EL (cell line): ENCODE data around the gene BTBD9.

Experiments used
- DNase-seq: peaks from one replicate; pipeline ENCODE4 v3.0.0-alpha.2; 2016

The BTBD9 gene

DNA sequence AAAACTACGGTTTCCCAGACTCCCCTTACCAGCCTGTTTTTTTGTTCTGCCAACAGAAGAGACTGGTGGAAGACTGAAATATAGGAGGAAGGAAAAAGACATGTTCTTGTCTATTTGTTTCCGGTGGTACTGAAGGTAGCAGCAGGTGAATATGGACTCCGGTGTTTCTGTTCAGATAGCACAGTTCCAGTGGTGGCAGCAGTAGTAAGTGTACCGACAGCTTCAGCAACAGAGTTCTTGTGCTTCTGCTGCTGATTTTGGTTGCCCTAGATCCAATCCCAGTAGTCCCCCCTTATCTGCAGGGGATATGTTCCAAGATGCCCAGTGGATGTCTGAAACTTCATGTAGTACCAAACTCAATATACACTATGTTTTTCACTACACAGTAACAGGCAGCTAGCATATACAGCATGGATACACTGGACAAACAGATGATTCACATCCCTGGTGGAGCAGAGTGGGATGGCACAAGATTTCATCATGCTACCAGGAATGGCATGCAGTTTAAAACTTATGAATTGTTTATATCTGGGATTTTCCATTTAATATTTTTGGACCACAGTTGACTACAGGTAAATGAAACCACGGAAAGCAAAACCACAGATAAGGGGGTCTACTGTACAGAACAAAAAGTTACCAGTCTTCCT is 301.8 kb downstream of the BTBD9 start:
- peak; percentile 78 for DNase-seq

- no peak for DNase-seq
Measured at GRCh38 chr6:38336922-38337321, 302.8 kb downstream of the BTBD9 start.

DNA sequence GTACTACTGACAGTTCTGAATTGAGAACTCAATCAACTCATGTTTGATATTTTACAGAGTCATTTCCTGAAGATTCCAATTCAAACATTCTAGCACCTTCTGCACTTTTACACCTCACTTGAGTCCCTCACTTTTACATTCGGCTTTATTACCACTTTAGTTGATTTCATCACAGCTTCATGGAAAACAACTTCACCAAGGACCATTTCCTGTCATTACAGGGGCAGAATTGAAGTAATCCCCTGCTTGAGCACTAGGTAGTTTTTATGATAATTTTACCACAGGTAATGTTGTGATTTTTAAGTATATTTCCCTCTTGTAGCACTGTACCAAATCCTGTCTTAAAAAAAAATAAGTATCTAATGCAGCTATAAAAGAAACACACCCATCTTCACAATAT is 312.9 kb downstream of the BTBD9 start:
- no peak for DNase-seq

- DNase-seq: no peak
Measured at GRCh38 chr6:38323216-38323615, 316.5 kb downstream of the BTBD9 start.

DNA sequence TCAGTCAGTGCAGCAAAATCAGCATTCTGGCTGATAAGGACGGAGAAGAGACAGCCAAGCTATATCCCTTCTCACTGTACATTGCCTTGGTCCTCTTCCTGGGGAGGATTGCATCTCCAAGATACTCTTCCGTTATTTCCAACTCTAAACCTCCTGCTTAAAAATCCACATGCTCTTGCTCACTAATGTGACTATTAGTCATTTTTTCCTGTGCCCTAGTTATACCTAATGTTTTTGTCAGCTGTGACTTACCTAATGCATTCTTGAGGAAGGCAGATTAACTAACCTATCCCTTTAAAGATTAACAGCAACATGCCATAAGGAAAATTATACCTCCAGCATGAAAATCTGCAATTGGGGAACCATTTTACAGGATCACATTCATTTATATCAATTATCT is 317.6 kb downstream of the BTBD9 start:
- no peak for DNase-seq

GRCh38 chr6:38320843-38321242 is 318.9 kb downstream of the BTBD9 start:
- DNase-seq: no peak

- DNase-seq: no peak
Measured at GRCh38 chr6:38320358-38320757, 319.4 kb downstream of the BTBD9 start.

DNA sequence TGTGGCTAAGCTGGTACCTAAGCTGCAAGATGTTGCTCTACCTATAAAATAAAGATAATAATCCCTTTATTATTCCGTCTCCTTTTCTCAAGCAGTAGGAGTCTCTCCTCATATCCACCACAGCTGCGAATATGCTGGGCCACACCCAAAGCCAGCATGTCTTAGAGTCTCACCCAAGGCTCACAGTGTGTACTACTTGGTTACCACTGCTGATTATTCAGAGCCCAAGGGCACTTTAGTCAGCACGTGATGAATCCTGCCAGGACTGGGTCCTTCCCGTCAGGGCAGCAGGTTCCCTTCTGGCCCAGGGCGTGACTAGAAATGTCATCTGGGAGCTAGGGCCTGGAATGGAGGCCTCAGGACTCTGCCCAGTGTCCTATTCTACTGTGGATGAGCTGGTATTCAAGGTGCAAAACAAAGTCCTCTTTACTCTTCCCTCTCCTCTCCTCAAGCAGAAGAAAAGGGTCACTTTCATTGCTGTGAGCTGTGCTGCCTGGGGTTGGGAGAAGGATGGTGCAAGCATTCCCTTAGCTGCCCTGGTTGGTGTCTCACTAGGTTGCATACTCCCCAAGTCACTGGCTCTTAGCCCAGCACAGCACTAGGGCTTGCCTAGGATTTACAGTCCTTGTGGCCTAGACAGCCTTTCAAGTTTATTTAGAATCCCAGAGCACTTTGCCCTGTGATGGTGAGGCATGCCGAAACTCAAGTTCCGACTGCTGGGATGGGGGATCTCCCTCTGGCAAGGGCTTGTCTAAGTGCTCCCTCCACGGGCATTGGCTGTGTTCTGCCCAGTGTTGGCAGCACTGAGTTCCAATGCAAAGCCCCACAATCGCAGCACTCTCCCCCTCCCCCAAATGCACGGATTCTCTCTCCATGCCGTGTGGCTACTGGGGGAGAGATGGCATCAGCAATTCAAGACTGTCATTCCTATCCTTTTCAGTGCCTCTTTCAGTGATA is 320.2 kb downstream of the BTBD9 start:
- no peak for DNase-seq

DNA sequence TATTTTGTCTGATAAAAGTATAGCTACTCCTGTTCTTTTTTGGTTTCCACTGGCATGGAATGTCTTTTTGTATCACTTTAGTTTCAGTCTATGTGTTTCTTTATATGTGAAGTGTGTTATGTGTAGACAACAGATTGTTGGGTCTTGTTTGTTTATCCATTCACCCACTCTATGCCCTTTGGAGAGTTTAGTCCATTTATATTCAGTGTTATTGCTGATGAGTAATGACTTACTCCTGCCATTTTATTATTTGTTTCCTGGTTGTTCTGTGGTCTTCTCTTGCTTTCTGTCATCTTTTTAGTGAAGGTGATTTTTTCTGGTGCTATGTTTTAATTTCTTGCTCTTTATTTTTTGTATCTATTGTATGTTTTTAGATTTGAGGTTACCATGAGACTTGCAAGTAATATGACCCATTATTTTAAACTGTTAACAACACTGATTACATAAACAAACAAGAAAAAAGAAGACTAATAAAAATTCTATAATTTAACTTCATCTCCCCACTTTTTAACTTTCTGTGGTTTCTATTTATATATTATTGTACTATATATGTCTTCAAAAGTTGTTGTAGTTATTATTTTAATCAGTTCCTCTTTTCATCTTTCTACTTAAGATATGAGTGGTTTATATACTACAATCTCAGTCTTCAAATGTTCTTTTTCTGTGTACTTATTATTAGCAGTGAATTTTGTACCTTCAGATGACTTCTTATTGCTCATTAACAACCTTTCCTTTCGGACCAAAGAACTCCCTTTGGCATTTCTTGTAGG is 323.4 kb downstream of the BTBD9 start:
- DNase-seq: no peak

DNA sequence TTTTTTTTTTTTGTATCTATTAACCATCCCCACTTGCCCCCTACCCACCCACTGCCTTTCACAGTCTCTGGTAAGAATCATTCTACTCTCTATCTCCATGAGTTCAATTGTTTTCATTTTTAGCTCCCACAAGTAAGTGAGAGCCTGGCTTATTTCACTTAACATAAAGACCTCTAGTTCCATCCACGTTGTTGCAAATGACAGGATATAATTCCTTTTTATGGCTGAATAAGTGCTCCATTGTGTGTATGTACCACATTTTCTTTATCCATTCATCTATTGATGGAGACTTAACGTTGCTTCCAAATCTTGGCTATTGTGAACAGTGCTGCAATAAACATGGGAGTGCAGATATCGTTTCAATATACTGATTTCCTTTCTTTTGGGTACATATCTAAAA is 328.5 kb downstream of the BTBD9 start:
- no peak for DNase-seq

GRCh38 chr6:38310061-38310460 is 329.7 kb downstream of the BTBD9 start:
- no peak for DNase-seq

DNA sequence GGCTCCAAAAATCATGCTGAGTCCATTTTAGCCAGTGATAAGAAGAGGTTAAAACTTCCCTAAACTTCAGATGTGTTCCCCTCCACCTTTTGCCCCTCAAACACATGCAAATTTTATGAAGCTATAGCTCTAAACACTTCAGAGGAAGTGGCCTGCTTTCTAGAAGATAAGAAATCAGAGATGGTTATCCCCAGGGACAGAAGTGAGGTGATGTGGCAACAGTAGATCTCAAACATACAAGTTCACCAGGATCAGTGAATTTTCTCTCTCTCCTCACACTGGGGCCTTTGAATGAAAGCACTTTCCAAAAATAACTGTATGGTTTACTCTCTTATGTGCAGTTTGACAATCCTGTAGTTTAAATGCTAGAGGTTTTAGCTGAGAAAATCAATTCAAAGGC is 332.0 kb downstream of the BTBD9 start:
- DNase-seq: no peak

GRCh38 chr6:38306931-38307330 is 332.8 kb downstream of the BTBD9 start:
- no peak for DNase-seq

DNA sequence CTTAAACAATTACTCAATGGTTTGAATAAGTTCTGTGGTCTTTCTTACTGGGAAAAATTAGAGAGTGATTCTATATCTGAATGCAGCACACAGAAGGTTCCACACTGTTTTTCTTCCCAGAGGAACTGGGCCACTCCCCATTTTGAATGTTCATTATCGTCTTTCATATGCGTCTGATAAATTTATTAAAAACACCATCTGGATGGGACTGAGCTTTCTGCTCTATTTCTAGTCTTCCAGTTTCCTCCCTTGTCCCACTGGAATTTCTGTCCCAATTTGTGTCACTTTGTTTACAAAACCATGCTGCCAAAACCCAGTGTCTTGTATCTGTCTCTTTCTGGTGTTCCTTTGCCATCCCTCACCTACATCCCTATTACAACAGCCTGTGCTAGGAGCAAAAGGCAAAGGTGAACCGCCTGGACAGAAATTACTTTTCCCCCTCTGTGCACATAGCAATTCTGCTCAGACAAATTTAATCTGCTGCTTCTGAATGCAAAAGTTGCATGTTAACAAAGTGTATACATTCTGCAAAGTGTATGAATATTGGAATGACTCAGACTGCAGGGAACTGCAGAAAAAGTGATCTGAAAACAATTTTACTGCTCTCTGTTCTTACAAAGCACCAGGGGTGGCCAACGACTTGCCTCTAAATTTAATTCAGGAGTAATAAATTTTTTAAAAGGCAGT is 333.6 kb downstream of the BTBD9 start:
- no peak for DNase-seq

DNA sequence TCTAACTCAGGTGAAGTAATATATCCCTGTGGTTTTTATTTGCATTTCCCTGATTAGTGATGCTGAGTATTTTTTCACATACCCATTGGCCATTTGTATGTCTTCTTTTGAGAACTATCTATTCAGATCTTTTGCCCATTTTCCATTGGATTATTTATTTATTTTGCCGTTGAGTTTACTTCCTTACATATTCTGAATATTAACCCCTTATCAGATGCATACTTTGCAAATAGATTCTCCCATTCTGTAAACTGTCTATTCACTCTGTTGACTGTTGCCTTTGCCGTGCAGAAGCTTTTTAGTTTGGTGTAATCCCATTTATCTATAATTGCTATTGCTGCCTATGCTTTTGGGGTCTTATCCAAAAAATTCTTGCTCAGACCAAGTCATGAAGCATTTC is 336.9 kb downstream of the BTBD9 start:
- no peak for DNase-seq

GRCh38 chr6:38302081-38302480 is 337.6 kb downstream of the BTBD9 start:
- no peak for DNase-seq

DNA sequence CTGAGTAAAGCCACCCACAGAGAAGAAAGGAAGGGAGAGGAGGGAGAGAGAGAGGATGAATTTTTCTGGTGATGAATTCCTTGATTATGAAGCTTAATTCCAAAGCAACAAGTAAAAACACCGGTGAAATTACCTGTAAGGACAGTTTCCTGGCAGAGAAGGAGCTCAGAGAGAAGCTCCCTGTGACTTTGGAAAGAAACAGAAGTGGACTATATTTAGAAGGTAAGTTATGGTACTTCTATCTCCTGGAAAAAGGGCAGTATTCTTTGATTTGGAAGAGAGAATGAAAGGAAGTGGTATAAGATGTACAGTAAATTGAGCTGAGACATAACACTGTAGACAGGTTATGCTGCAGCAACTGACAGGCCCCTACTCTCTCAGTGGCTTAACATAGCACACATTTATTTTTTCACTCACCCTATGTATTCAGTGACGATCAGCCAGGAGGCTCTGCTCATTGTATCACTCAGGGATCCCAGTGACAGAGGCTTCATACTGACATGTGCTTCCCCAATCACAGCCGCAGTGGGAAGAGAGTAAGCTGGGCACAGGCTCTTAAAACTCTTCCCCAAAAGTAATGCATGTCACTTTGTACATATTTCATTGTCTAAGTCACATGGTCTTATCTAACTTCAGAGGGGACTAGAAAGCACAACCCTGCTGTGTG is 349.5 kb downstream of the BTBD9 start:
- no peak for DNase-seq

- no peak for DNase-seq
Measured at GRCh38 chr6:38287487-38287886, 352.2 kb downstream of the BTBD9 start.

- DNase-seq: no peak
Measured at GRCh38 chr6:38284802-38285394, 354.8 kb downstream of the BTBD9 start.

- DNase-seq: peak; percentile 52
Measured at GRCh38 chr6:38283734-38284362, 355.9 kb downstream of the BTBD9 start.

GRCh38 chr6:38282911-38283310 is 356.8 kb downstream of the BTBD9 start:
- peak; percentile 20 for DNase-seq
